A549 (cell line): ENCODE results near the gene UNKL. TPM values are rescaled to one million over a fixed set of nuclear protein-coding genes. Genes with fewer than 3 reads are reported as not detected.

Experiments
- ATAC-seq, 2 experiments: fragments of 200-7000 bp in 1 of 2; fragments of >200 bp in 1 of 2; cut with Nextera tagmentation in 1 of 2; cut with Tn5 transposase in 1 of 2; 3 replicates each; pipeline versions ENCODE4 v1.8.0 to v1.9.1; 2018 to 2020; ENCODE audit warnings: mild to moderate bottlenecking in 1 of 2, moderate library complexity in 1 of 2
- CTCF ChIA-PET: fragments of 300-600 bp; sonication (Branson Sonifier 250); formaldehyde crosslinking; extraction: SDS; loops from one replicate; lab custom pipeline; 2021; ENCODE audit warnings: antibody characterized with exemption, inconsistent platforms; lab: Yijun Ruan, JAX
- POLR2A ChIA-PET: fragments of 350-600 bp; formaldehyde crosslinking; extraction: SDS; loops from one replicate; lab custom pipeline; 2021; ENCODE audit warnings: antibody characterized with exemption, inconsistent platforms; lab: Yijun Ruan, JAX
- DNase-seq, 2 experiments: peaks; one replicate each; pipeline versions ENCODE4 v3.0.0 to v3.0.0-alpha.2; 2011 to 2016; ENCODE audit warnings: low read depth in 1 of 2, low spot score in 1 of 2
- FAIRE-seq: peaks from 2 replicates; lab custom pipeline; 2011; peaks lifted over from hg19 to GRCh38; lab: Jason Lieb, UNC
- H3K27ac ChIP-seq, 2 experiments: fragments of >200 bp; sonication (Bioruptor Twin); formaldehyde crosslinking; 3 replicates each; pipeline ENCODE4 v1.5.1; 2016 to 2017
- H3K4me1 ChIP-seq: fragments of >200 bp; sonication (Bioruptor Twin); formaldehyde crosslinking; 3 replicates; pipeline ENCODE4 v1.6.1; 2016
- H3K4me2 ChIP-seq: fragments of >200 bp; sonication (Bioruptor Twin); formaldehyde crosslinking; 3 replicates; pipeline ENCODE4 v1.6.1; 2016
- H3K4me3 ChIP-seq: fragments of >200 bp; sonication (Bioruptor Twin); formaldehyde crosslinking; 3 replicates; pipeline ENCODE4 v1.5.1; 2016
- H3K9me3 ChIP-seq: fragments of >200 bp; sonication (Bioruptor Twin); formaldehyde crosslinking; 3 replicates; pipeline ENCODE4 v1.6.1; 2016
- BHLHE40 ChIP-seq: IDR thresholded peaks from 2 replicates; pipeline ENCODE4 v1.6.1; 2012; ENCODE audit warnings: low read depth, low read length, inconsistent platforms
- CBX2 ChIP-seq: fragments of 200-600 bp; sonication (generic); IDR thresholded peaks from 2 replicates; pipeline ENCODE4 v1.6.1; 2016; ENCODE audit warnings: low read depth, mild to moderate bottlenecking, borderline replicate concordance
- CBX8 ChIP-seq: fragments of 200-600 bp; sonication (generic); IDR thresholded peaks from 2 replicates; pipeline ENCODE4 v1.6.1; 2016
- CHD2 ChIP-seq: fragments of 150-350 bp; IDR thresholded peaks from 2 replicates; pipeline ENCODE4 v1.6.1; 2014; ENCODE audit warnings: low read length; ENCODE audit not compliant: partially characterized antibody
- EHF ChIP-seq: fragments of 250-450 bp; sonication (Bioruptor Pico); IDR thresholded peaks from 2 replicates; pipeline ENCODE4 v1.5.0; 2020; ENCODE audit warnings: mild to moderate bottlenecking
- EHMT2 ChIP-seq: fragments of 200-600 bp; sonication (generic); IDR thresholded peaks from 2 replicates; pipeline ENCODE4 v1.6.1; 2016; ENCODE audit warnings: antibody characterized with exemption, low read depth, mild to moderate bottlenecking, moderate library complexity
- EP300 ChIP-seq, 2 experiments: fragments of >200 bp; sonication (Bioruptor Twin); formaldehyde crosslinking; IDR thresholded peaks; 2 replicates in 1 of 2; 3 replicates in 1 of 2; pipeline ENCODE4 v1.6.1; 2016 to 2017
- FOXS1 ChIP-seq: fragments of 250-450 bp; sonication (Bioruptor Pico); IDR thresholded peaks from 2 replicates; pipeline ENCODE4 v1.5.0; 2020; ENCODE audit warnings: mild to moderate bottlenecking, moderate library complexity
- HEYL ChIP-seq: fragments of 250-450 bp; sonication (Bioruptor Pico); IDR thresholded peaks from 2 replicates; pipeline ENCODE4 v1.8.0; 2021; ENCODE audit warnings: mild to moderate bottlenecking, moderate library complexity
- JUN ChIP-seq, 2 experiments: fragments of >200 bp; sonication (Bioruptor Twin); formaldehyde crosslinking; IDR thresholded peaks; 2 replicates in 1 of 2; 3 replicates in 1 of 2; pipeline ENCODE4 v1.6.1; 2016 to 2017
- KDM5A ChIP-seq: fragments of 200-600 bp; sonication (generic); IDR thresholded peaks from 2 replicates; pipeline ENCODE4 v1.6.1; 2016; ENCODE audit warnings: antibody characterized with exemption, mild to moderate bottlenecking
- MAFK ChIP-seq: fragments of 450-650 bp; IDR thresholded peaks from 2 replicates; pipeline ENCODE4 v1.6.1; 2014; ENCODE audit not compliant: partially characterized antibody
- MAZ ChIP-seq: fragments of 150-350 bp; IDR thresholded peaks from 2 replicates; pipeline ENCODE4 v1.6.1; 2014; ENCODE audit warnings: antibody characterized with exemption, low read depth, low read length, borderline replicate concordance
- NFE2L2 ChIP-seq: fragments of 150-350 bp; conservative IDR thresholded peaks from 2 replicates; pipeline ENCODE4 v1.6.1; 2014; ENCODE audit warnings: low read length
- PBX3 ChIP-seq: IDR thresholded peaks from 2 replicates; pipeline ENCODE4 v1.6.1; 2012
- PHF8 ChIP-seq: fragments of 200-600 bp; sonication (generic); IDR thresholded peaks from 2 replicates; pipeline ENCODE4 v1.6.1; 2016; ENCODE audit warnings: low read depth, mild to moderate bottlenecking, antibody characterized with exemption, moderate library complexity, borderline replicate concordance
- POLR2AphosphoS2 ChIP-seq: conservative IDR thresholded peaks from 2 replicates; pipeline ENCODE4 v1.6.1; 2012; ENCODE audit warnings: low read length, improper control_type of control experiment, inconsistent platforms
- RARB ChIP-seq: fragments of 250-450 bp; sonication (Bioruptor Pico); IDR thresholded peaks from 2 replicates; pipeline ENCODE4 v1.8.0; 2021; ENCODE audit warnings: mild to moderate bottlenecking, moderate library complexity
- RNF2 ChIP-seq: fragments of 200-600 bp; sonication (generic); IDR thresholded peaks from 2 replicates; pipeline ENCODE4 v1.6.1; 2016; ENCODE audit warnings: low read depth, mild to moderate bottlenecking, antibody characterized with exemption, moderate library complexity, borderline replicate concordance
- SREBF2 ChIP-seq: fragments of 450-650 bp; IDR thresholded peaks from 2 replicates; pipeline ENCODE4 v1.6.1; 2014; ENCODE audit warnings: mild to moderate bottlenecking, moderate library complexity
- WGBS: methylation state at CpG from one replicate; pipeline ENCODE4 v1.1.6; 2017; ENCODE audit errors: missing lambda C conversion rate; 5-methylcytosine and 5-hydroxymethylcytosine counted together
- polyA plus RNA-seq, 4 experiments: library from polyadenylated mRNA; depleted of rRNA in 3 of 4; stranded (reverse); fragments of >200 nt; fragmentation: RNase III in 1 of 4; extraction: RNeasy Plus Mini Kit Qiagen cat#74134 plus additional on column Dnase treatment in 1 of 4; gene quantifications; 2 replicates in 3 of 4; 3 replicates in 1 of 4; pipeline ENCODE4 v1.2.3, GENCODE V29; 2011 to 2017
- TF ChIP-seq, protein P1 (sequence below): fragments of 150-350 bp; IDR thresholded peaks from 2 replicates; pipeline ENCODE4 v1.6.1; 2014; ENCODE audit warnings: low read depth, mild to moderate bottlenecking, low read length

The UNKL gene
- polyA plus RNA-seq, 2 of the 4 experiments (the other 2 are of a cell fraction): 20.7 to 37.6 TPM

- ChIA-PET CTCF (interaction anchor here (1.0 kb wide), 1 partner anchor 12 kb away, joined by 4 read pairs; no protein-coding TSS in a partner anchor), POLR2A (no interaction called here)
- WGBS: 90% methylated on average over 34 of the region's 34 CpGs
- DNase-seq (no peak), ATAC-seq (no peak), FAIRE-seq (no peak)
- Histone ChIP-seq H3K4me2 (no peak overlapping the region), H3K27ac (no peak overlapping the region), H3K4me3 (no peak overlapping the region), H3K4me1 (no peaks in the 10 kb centered on the region), H3K9me3 (no peaks in the 10 kb centered on the region)
- TF ChIP-seq CBX2 (no peak), MAFK (no peak), EHF (CRISPR knock-in tag) (no peak), CBX8 (no peak)
Measured at GRCh38 chr16:1451702-1452392, 37.3 kb upstream of the UNKL start.

- TF ChIP-seq PBX3 (no peak), MAZ (no peak), CBX8 (no peak), EP300 (IDR thresholded peaks at IDR 0.05) (no peak), EHF (CRISPR knock-in tag) (no peak), HEYL (CRISPR knock-in tag) (no peak)
- TF ChIP-seq, all 56 proteins: peak for 0
- no peaks in the 10 kb centered on the region for H3K4me1 ChIP-seq
- ATAC-seq (no peak), DNase-seq (no peak), FAIRE-seq (no peak)
- H3K27ac ChIP-seq: no peak overlapping the region
- ChIA-PET CTCF (interaction anchor here (1.0 to 1.1 kb wide), 2 partner anchors 13 kb away, joined by 3 to 4 read pairs; no protein-coding TSS in a partner anchor), POLR2A (no interaction called here)
- WGBS: 97% methylated on average over 21 of the region's 21 CpGs
- H3K4me2 ChIP-seq: no peak overlapping the region
- H3K4me3 ChIP-seq: no peak overlapping the region
- no peaks in the 10 kb centered on the region for H3K9me3 ChIP-seq
Measured at GRCh38 chr16:1450841-1451240, 36.3 kb upstream of the UNKL start.

GRCh38 chr16:1450218-1450617, 35.7 kb upstream of the UNKL start:
- H3K27ac ChIP-seq: no peak overlapping the region
- ChIA-PET POLR2A (no interaction called here), CTCF (interaction anchor here (1.1 kb wide), 1 partner anchor 12 kb away, joined by 3 read pairs; no protein-coding TSS in a partner anchor)
- DNase-seq: no peak
- WGBS: 94% methylated on average over 23 of the region's 29 CpGs
- H3K4me3 ChIP-seq: no peak overlapping the region
- no peaks in the 10 kb centered on the region for H3K4me1 ChIP-seq
- ATAC-seq: peak in 1 of 2 experiments; percentile 43; a peak in 3 of 6 replicates
- TF ChIP-seq SREBF2 (no peak), KDM5A (no peak), EHMT2 (no peak), EP300 (IDR thresholded peaks at IDR 0.05) (no peak), BHLHE40 (no peak), CBX2 (no peak), POLR2AphosphoS2 (no peak), RNF2 (no peak), FOXS1 (CRISPR knock-in tag) (no peak), PHF8 (no peak), RARB (no peak), CHD2 (no peak), NFE2L2 (no peak), JUN (IDR thresholded peaks at IDR 0.05) (no peak)
- TF ChIP-seq, protein P1, sequence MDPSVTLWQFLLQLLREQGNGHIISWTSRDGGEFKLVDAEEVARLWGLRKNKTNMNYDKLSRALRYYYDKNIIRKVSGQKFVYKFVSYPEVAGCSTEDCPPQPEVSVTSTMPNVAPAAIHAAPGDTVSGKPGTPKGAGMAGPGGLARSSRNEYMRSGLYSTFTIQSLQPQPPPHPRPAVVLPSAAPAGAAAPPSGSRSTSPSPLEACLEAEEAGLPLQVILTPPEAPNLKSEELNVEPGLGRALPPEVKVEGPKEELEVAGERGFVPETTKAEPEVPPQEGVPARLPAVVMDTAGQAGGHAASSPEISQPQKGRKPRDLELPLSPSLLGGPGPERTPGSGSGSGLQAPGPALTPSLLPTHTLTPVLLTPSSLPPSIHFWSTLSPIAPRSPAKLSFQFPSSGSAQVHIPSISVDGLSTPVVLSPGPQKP: no peak
- H3K9me3 ChIP-seq: no peaks in the 10 kb centered on the region
- no peak for FAIRE-seq
- no peak overlapping the region for H3K4me2 ChIP-seq
